CD4-positive, alpha-beta memory T cell (primary cell): ENCODE measurements around the gene GPR27. TPM values are rescaled to one million over a fixed set of nuclear protein-coding genes. Genes with fewer than 3 reads are reported as not detected.
A peak's percentile ranks its signal among the peaks of the same experiment; 100 is the strongest.

Source experiments
- CTCF ChIA-PET: fragments of 350-600 bp; sonication (Branson Sonifier 250); formaldehyde crosslinking; loops from one replicate; lab custom pipeline; 2021; ENCODE audit warnings: inconsistent platforms; ENCODE audit not compliant: partially characterized antibody; lab: Charles Lee
- POLR2A ChIA-PET: fragments of 350-600 bp; sonication (Branson Sonifier 250); formaldehyde crosslinking; loops from one replicate; lab custom pipeline; 2021; ENCODE audit not compliant: partially characterized antibody; lab: Charles Lee
- DNase-seq, 5 donors: peaks; one replicate each; pipeline versions ENCODE4 v3.0.0 to v3.0.0-alpha.2; 2020 to 2022; ENCODE audit warnings: mixed read lengths in 1 of 5
- H3K27ac ChIP-seq: one replicate; pipeline ENCODE4 v1.7.0; 2013; ENCODE audit warnings: low read depth, low read length
- H3K27me3 ChIP-seq: 2 replicates; pipeline ENCODE4 v1.7.0; 2013; ENCODE audit warnings: mild to moderate bottlenecking, low read length, moderate library complexity; ENCODE audit not compliant: insufficient read depth
- H3K36me3 ChIP-seq: 2 replicates; pipeline ENCODE4 v1.7.0; 2013; ENCODE audit warnings: mild to moderate bottlenecking, low read length, moderate library complexity; ENCODE audit not compliant: insufficient read depth
- H3K4me1 ChIP-seq: 2 replicates; pipeline ENCODE4 v1.7.0; 2013; ENCODE audit warnings: mild to moderate bottlenecking, low read length, moderate library complexity; ENCODE audit not compliant: insufficient read depth
- H3K4me3 ChIP-seq, 2 donors: one replicate each; pipeline ENCODE4 v1.7.0; 2013; ENCODE audit warnings: low read length in 2 of 2, mild to moderate bottlenecking in 1 of 2
- H3K9me3 ChIP-seq, 2 donors: one replicate each; pipeline ENCODE4 v1.7.0; 2013; ENCODE audit warnings: low read length in 2 of 2, control low read depth in 1 of 2; ENCODE audit not compliant: control insufficient read depth in 1 of 2
- H3K27ac Mint-ChIP-seq, 7 donors: one replicate each; pipeline ENCODE4 v1.8.0; 2020 to 2021; ENCODE audit warnings: mixed read lengths in 7 of 7, mild to moderate bottlenecking in 6 of 7, inconsistent platforms in 3 of 7, moderate library complexity in 3 of 7
- H3K27me3 Mint-ChIP-seq, 2 donors: one replicate each; pipeline ENCODE4 v1.8.0; 2020 to 2021; ENCODE audit warnings: mixed read lengths in 2 of 2
- H3K36me3 Mint-ChIP-seq, 2 donors: one replicate each; pipeline ENCODE4 v1.8.0; 2020 to 2021; ENCODE audit warnings: mixed read lengths in 2 of 2, inconsistent platforms in 1 of 2, mild to moderate bottlenecking in 1 of 2
- H3K4me1 Mint-ChIP-seq, 4 donors: one replicate each; pipeline ENCODE4 v1.8.0; 2020 to 2021; ENCODE audit warnings: mixed read lengths in 4 of 4, mild to moderate bottlenecking in 1 of 4
- H3K4me3 Mint-ChIP-seq, 8 donors: one replicate each; pipeline ENCODE4 v1.8.0; 2020 to 2021; ENCODE audit warnings: mixed read lengths in 8 of 8, mild to moderate bottlenecking in 7 of 8, moderate library complexity in 6 of 8, inconsistent platforms in 3 of 8
- H3K9me3 Mint-ChIP-seq, 8 donors: one replicate each; pipeline ENCODE4 v1.8.0; 2020 to 2021; ENCODE audit warnings: mixed read lengths in 8 of 8, mild to moderate bottlenecking in 5 of 8, inconsistent platforms in 3 of 8, moderate library complexity in 1 of 8
- intact Hi-C: fragments of 100-400 bp; cut with micrococcal nuclease; formaldehyde crosslinking; loops from one replicate; pipeline ENCODE4 v1.15.1; 2023
- polyA plus RNA-seq, 2 donors: library from polyadenylated mRNA; unstranded; fragments of 300-500 nt; fragmentation: Illumina TruSeq; gene quantifications; one replicate each; pipeline ENCODE4 v1.2.3, GENCODE V29; 2021
- total RNA-seq, 2 experiments: library from RNA; stranded (reverse); gene quantifications; one replicate each; pipeline ENCODE4 v1.2.3, GENCODE V29; 2021

Gene GPR27
- total and polyA plus RNA-seq, 4 experiments from 2014 or later = 0.17 to 1.4 (median 0.58) TPM

DNA sequence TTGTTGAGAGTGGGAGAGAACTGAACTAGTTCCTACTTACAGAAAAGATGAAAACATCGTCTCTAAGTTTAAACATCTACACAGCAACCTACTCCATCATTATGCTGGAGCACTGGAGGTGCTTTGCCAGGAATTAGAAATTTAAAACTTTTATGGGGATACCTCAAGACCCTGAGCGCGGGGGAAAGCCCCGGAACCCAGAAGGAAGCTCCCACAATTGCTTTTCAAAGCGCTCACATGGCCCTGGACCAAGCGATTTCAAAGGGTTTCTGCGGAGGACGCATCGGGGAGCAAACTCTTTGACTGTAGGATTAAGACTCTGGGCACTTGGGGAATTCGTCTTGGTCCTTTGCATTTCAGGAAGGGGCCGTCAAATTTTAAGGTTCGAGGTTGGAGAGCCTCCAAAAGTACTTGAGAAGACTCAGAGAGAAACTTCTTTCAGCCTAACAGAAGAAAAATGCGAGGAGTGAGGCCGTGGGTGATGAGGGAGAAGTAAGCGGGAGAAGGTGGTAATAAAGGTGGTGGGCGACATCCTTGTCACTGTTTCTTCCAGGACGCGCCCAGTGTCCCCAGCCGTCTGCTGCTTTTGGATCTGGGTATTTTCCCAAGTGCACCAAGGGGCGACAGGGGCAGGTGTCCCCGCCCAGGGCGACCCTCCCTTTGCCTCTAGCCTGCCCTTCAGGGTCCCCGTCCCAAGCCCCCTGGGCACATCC lies 30.7 kb downstream of the GPR27 start:
- intact Hi-C loops = no loop called here
- no peaks in the 10 kb centered on the region for H3K36me3 ChIP-seq
- H3K27me3 Mint-ChIP-seq = peaks cover 39 to 55% of the 10 kb centered on the region in 2 donors
- H3K9me3 Mint-ChIP-seq = no peaks in the 10 kb centered on the region
- H3K4me3 Mint-ChIP-seq = peak overlapping the region; percentile 51 to 85 (median 79)
- no peaks in the 10 kb centered on the region for H3K9me3 ChIP-seq
- H3K4me1 Mint-ChIP-seq = peaks cover 14 to 26% (median 18%) of the 10 kb centered on the region in 4 donors
- no peak overlapping the region for H3K27ac ChIP-seq
- CTCF ChIA-PET = interaction anchor here (0.9 kb wide), 1 partner anchor 54 kb away, joined by 3 read pairs; no protein-coding TSS in a partner anchor
- DNase-seq = peak in 1 of 5 donors; percentile 11
- H3K4me1 ChIP-seq = peaks cover 26% of the 10 kb centered on the region
- peak overlapping the region in 1 of 2 donors; percentile 22 for H3K4me3 ChIP-seq
- H3K27me3 ChIP-seq = peaks cover 25% of the 10 kb centered on the region
- H3K36me3 Mint-ChIP-seq = no peaks in the 10 kb centered on the region
- H3K27ac Mint-ChIP-seq = peak overlapping the region in 3 of 7 donors; percentile 4 to 75 (median 75)
- POLR2A ChIA-PET = interaction anchor here (1.1 to 1.4 kb wide), 2 partner anchors 55 to 60 kb away, joined by 4 read pairs; partner anchors contain the start of gene EIF4E3

DNA sequence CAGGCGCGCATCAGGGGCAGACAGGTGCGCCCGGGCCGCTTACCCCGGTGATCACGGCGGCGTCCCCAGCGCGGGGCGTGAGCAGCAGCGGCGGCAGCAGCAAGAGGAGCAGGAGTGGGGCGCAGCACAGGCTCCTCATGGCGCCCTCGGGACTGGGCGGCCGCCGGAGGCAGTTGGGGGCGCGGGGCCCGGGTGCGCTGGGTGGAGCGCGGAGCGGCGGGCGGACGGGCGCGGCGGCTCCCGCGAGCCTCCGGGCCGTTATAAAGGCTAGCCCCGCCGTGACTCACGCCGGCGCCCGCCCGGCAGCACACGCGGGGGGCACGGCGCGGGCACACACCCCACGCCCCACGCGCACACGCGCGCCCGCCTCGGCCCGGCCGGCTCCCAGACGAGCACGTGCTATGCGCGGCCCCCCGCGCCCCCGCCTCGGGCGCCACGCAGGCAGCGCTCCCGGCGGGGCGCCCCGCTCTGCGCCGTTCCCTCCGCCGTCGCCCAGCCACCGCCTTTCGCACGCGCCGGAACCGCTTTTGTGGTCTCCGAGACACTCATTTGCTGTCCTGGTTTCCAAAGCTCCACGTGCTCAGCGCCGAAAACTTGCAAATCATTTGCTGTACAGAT lies 31.4 kb downstream of the GPR27 start, which contains the start of gene PROK2:
TSS of gene PROK2 (minus strand) at position 235 of the 618 bp plus-strand sequence. CDS start at position 139, 96 bp downstream.
- peak in 4 of 5 donors; percentile 20 to 37 (median 24) for DNase-seq
- Mint-ChIP-seq H3K27ac (peak within 1 kb of the TSS in 3 of 7 donors; percentile 4 to 75 (median 75)), H3K4me1 (peaks cover 8 to 20% (median 15%) of the 10 kb centered on the region in 4 donors), H3K27me3 (peaks cover 37 to 50% of the 10 kb centered on the region in 2 donors), H3K36me3 (no peaks in the 10 kb centered on the region), H3K4me3 (peak within 1 kb of the TSS; percentile 79 to 86 (median 82)), H3K9me3 (peaks cover 0 to under 1% (median 0%) of the 10 kb centered on the region in 8 donors)
- H3K27ac ChIP-seq = no peak within 1 kb of the TSS
- H3K4me1 ChIP-seq = peaks cover 22% of the 10 kb centered on the region
- peaks cover 25% of the 10 kb centered on the region for H3K27me3 ChIP-seq
- H3K36me3 ChIP-seq = no peaks in the 10 kb centered on the region
- peak within 1 kb of the TSS in 1 of 2 donors; percentile 22 for H3K4me3 ChIP-seq
- no peaks in the 10 kb centered on the region for H3K9me3 ChIP-seq
- POLR2A ChIA-PET = no interaction called here
- intact Hi-C loops = no loop called here
- CTCF ChIA-PET = no interaction called here

- intact Hi-C loops = no loop called here
- Mint-ChIP-seq H3K36me3 (no peaks in the 10 kb centered on the region), H3K27ac (no peak overlapping the region), H3K9me3 (peaks cover 0 to 1% (median 0%) of the 10 kb centered on the region in 8 donors), H3K4me1 (peaks cover 4 to 20% (median 15%) of the 10 kb centered on the region in 4 donors), H3K4me3 (peak overlapping the region; percentile 67 to 86 (median 80)), H3K27me3 (peaks cover 33 to 48% of the 10 kb centered on the region in 2 donors)
- Histone ChIP-seq H3K27me3 (peaks cover 25% of the 10 kb centered on the region), H3K4me1 (peaks cover 15% of the 10 kb centered on the region), H3K27ac (no peak overlapping the region), H3K36me3 (no peaks in the 10 kb centered on the region), H3K4me3 (peak overlapping the region in 1 of 2 donors; percentile 3), H3K9me3 (no peaks in the 10 kb centered on the region)
- POLR2A ChIA-PET = interaction anchor here (0.5 kb wide), 1 partner anchor 394 kb away, joined by 3 read pairs; no protein-coding TSS in a partner anchor
- no peak for DNase-seq
- CTCF ChIA-PET = no interaction called here
Measured at GRCh38 chr3:71785532-71786216, 32.0 kb downstream of the GPR27 start.

DNA sequence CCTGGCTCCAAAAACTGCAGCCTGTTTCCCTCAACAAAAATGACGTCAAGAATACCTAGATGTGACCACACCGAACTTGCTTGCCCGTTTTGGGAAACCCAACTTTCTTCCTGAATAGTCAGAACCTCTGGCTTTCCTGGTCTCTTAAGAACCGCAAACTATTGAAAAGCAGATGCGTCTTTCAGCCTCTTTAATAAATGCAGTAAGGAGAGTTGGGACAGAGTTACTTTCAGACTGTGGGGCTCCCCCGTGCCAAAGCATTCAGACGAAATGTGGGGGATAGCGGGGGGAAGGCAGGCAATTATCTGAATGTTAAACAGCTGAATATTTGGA lies 32.5 kb downstream of the GPR27 start:
- H3K4me3 Mint-ChIP-seq = peak overlapping the region in 6 of 8 donors; percentile 10 to 86 (median 76)
- peaks cover 0 to 1% (median 0%) of the 10 kb centered on the region in 8 donors for H3K9me3 Mint-ChIP-seq
- no peak for DNase-seq
- H3K27me3 Mint-ChIP-seq = peaks cover 28 to 45% of the 10 kb centered on the region in 2 donors
- Histone ChIP-seq H3K36me3 (no peaks in the 10 kb centered on the region), H3K27me3 (peaks cover 23% of the 10 kb centered on the region), H3K4me3 (no peak overlapping the region), H3K9me3 (no peaks in the 10 kb centered on the region), H3K4me1 (peaks cover 14% of the 10 kb centered on the region), H3K27ac (no peak overlapping the region)
- POLR2A ChIA-PET = interaction anchor here (0.5 kb wide), 1 partner anchor 394 kb away, joined by 3 read pairs; no protein-coding TSS in a partner anchor
- H3K4me1 Mint-ChIP-seq = peaks cover 3 to 20% (median 15%) of the 10 kb centered on the region in 4 donors
- H3K36me3 Mint-ChIP-seq = no peaks in the 10 kb centered on the region
- CTCF ChIA-PET = no interaction called here
- no peak overlapping the region for H3K27ac Mint-ChIP-seq
- intact Hi-C loops = no loop called here

DNA sequence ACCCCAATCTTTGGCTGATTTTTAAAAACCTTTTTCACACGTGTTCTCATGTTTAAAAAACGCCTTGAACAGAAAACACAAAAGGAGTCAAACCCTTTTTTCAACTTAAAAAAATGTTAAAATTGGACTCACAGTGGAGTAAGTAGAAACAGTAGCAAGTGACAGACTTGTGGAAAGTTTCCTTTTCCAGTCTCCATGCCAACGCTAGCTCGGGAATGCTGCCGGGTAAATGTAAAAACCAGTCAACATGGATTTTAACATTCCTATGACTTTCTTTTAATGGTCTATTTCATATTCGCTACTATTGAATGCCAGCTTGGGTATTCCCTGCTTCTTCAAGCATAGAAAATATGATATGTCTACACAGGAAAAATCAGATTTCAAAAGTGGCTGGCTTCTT lies 32.9 kb downstream of the GPR27 start:
- DNase-seq = no peak
- H3K36me3 ChIP-seq = no peaks in the 10 kb centered on the region
- Mint-ChIP-seq H3K36me3 (no peaks in the 10 kb centered on the region), H3K4me1 (peaks cover 3 to 20% (median 15%) of the 10 kb centered on the region in 4 donors), H3K9me3 (peaks cover 0 to 1% (median 0%) of the 10 kb centered on the region in 8 donors), H3K4me3 (no peak overlapping the region), H3K27me3 (peaks cover 26 to 43% of the 10 kb centered on the region in 2 donors), H3K27ac (no peak overlapping the region)
- H3K27me3 ChIP-seq = peaks cover 19% of the 10 kb centered on the region
- POLR2A ChIA-PET = no interaction called here
- H3K9me3 ChIP-seq = no peaks in the 10 kb centered on the region
- no peak overlapping the region for H3K4me3 ChIP-seq
- CTCF ChIA-PET = no interaction called here
- peaks cover 14% of the 10 kb centered on the region for H3K4me1 ChIP-seq
- intact Hi-C loops = no loop called here
- H3K27ac ChIP-seq = no peak overlapping the region

- ChIA-PET POLR2A (no interaction called here), CTCF (no interaction called here)
- Mint-ChIP-seq H3K9me3 (peaks cover 0 to 4% (median 0%) of the 10 kb centered on the region in 8 donors), H3K27ac (no peak overlapping the region), H3K4me3 (no peak overlapping the region), H3K27me3 (peaks cover 19 to 32% of the 10 kb centered on the region in 2 donors), H3K4me1 (peaks cover 3 to 20% (median 15%) of the 10 kb centered on the region in 4 donors), H3K36me3 (no peaks in the 10 kb centered on the region)
- Histone ChIP-seq H3K4me1 (peaks cover 14% of the 10 kb centered on the region), H3K9me3 (no peaks in the 10 kb centered on the region), H3K27me3 (peaks cover 12% of the 10 kb centered on the region), H3K36me3 (no peaks in the 10 kb centered on the region), H3K27ac (no peak overlapping the region), H3K4me3 (no peak overlapping the region)
- intact Hi-C loops = no loop called here
- no peak for DNase-seq
Measured at GRCh38 chr3:71787851-71788405, 34.3 kb downstream of the GPR27 start.
